ENCODE measurements around the gene RAD21L1.

GRCh38 chr20:1204576-1204975 lies 21.3 kb upstream of the RAD21L1 start:
- no peak for TF ChIP-seq TARDBP (IDR thresholded peaks at IDR 0.05)
- no peak for TF ChIP-seq FOXM1 (IDR thresholded peaks at IDR 0.05; ENCODE audit: borderline replicate concordance)
- no peak for TF ChIP-seq FOXA1 (IDR thresholded peaks at IDR 0.05)
- no peak for TF ChIP-seq NFRKB (IDR thresholded peaks at IDR 0.05)
- TF ChIP-seq ARNT (IDR thresholded peaks at IDR 0.05), result no peak
- no peak for TF ChIP-seq SP1 (IDR thresholded peaks at IDR 0.05)
- no peak for TF ChIP-seq BHLHE40 (IDR thresholded peaks at IDR 0.05; ENCODE audit: borderline replicate concordance)
- no peak for TF ChIP-seq HDGF (IDR thresholded peaks at IDR 0.05; ENCODE audit: borderline replicate concordance)
- no peak for TF ChIP-seq ZNF384 (IDR thresholded peaks at IDR 0.05)
- no peak for TF ChIP-seq LEF1 (IDR thresholded peaks at IDR 0.05; ENCODE audit: borderline replicate concordance)
- TF ChIP-seq FOXK2 (IDR thresholded peaks at IDR 0.05), result no peak
